VCaP (cell line): ENCODE data around the gene SOX15.

Source experiments
- H3K27ac ChIP-seq: fragments of 450-650 bp; 2 replicates; pipeline ENCODE4 v1.5.1; 2017
- CTCF ChIP-seq: fragments of 450-650 bp; conservative IDR thresholded peaks from 2 replicates; pipeline ENCODE4 v1.5.1; 2017; ENCODE audit warnings: mild to moderate bottlenecking, moderate library complexity

SOX15 gene

DNA sequence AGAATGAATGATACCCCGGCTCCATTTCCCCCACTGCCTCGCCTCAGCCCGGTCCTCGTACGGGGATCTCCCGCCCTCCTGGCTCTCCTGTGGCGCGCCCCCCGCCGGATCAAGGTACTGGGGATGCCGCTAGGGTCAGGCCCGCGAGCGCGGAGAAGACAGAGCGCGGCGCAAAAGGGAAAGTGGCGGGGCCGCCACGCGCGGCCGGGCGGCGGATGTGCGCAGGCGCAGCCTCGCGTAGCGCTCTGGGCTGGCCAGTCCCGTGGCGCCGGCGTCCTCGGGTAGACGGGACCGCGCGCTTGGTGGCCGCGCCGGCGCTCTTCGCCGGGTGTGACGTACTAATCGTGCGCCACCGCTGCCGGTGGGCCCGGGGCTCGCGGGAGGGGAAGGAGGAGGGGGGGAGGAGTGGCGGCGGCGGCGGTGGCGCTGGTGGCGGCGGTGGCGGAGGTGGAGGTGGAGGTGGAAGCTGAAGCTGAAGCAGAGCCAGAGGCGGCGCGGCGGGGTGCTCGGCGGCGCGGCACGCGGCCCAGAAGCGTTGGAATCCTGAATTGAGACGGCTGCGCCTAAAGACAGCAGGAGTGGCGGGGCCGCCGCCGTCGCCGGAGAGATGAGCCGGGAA is 28.2 kb downstream of the SOX15 start, which contains the start of gene SENP3:
TSS of gene SENP3 (plus strand) at position 331 of the 619 bp plus-strand sequence. CDS start 1,158 bp downstream, outside the sequence.
- TF ChIP-seq CTCF = no peak
- H3K27ac ChIP-seq = peak within 1 kb of the TSS; percentile 87

GRCh38 chr17:7561028-7561575 is 28.8 kb downstream of the SOX15 start:
- peak; percentile 83 for TF ChIP-seq CTCF
- peak overlapping the region; percentile 87 for H3K27ac ChIP-seq

DNA sequence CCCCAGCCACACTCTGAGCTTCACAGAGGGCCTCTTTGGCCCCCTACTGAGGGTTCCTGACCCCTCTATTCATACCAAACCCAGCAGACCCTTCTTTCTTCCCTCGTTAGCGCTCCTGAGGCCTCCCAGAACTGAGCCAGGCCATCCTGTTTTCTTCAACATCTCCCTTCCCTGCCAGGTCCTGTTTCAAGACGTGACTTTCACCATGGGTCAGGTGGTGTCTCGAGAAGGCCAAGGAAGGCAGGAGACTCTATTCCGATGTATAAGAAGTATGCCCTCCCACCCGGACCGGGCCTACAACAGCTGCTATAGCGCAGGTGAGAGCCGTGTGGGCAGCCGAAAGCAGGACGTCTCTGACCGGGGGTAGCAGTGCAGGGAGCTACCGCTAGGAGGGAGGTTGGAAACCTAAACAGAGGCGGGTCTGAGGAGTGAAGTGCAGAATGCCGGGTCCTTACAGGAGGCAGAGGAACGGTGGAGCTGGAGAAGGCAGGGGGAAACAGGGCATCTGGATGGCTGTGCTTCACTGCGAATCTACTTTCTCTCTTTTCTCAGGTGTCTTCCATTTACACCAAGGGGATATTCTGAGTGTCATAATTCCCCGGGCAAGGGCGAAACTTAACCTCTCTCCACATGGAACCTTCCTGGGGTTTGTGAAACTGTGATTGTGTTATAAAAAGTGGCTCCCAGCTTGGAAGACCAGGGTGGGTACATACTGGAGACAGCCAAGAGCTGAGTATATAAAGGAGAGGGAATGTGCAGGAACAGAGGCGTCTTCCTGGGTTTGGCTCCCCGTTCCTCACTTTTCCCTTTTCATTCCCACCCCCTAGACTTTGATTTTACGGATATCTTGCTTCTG is 29.5 kb downstream of the SOX15 start:
- H3K27ac ChIP-seq = peak overlapping the region; percentile 87
- no peak for TF ChIP-seq CTCF

DNA sequence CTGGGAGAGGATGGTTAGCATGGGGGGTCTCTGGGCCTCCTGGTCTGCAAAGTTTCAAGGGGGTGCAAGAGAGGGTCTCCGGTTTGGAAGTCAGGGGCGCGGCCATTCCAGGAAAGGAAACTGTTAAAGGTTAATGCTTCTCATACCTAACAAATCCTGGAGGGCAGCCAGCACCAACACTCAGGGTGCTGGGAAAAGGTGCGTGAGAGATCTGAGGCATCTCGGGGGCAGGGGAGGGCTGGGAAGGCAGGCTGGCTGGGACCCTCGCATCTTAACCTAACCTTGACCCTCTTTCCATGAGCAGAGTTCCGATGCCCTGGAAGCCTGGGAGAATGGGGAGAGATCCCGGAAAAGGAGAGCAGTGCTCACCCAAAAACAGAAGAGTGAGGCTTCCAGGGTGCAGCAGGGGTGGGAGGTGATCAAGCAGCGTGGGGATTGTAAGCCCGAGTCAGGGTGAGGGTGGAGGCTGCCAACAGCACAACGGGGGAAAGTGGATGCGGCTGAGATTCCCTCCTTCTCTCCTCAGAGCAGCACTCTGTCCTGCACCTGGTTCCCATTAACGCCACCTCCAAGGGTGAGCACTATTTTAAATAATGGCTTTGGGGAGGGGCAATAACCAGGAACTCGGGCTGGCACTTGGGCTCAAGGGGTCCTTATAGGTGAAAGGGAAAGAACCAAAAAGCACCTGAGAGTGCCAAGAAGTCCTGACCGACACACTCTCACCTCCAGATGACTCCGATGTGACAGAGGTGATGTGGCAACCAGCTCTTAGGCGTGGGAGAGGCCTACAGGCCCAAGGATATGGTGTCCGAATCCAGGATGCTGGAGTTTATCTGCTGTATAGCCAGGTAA is 30.3 kb downstream of the SOX15 start:
- TF ChIP-seq CTCF = no peak
- H3K27ac ChIP-seq = peak overlapping the region; percentile 87

DNA sequence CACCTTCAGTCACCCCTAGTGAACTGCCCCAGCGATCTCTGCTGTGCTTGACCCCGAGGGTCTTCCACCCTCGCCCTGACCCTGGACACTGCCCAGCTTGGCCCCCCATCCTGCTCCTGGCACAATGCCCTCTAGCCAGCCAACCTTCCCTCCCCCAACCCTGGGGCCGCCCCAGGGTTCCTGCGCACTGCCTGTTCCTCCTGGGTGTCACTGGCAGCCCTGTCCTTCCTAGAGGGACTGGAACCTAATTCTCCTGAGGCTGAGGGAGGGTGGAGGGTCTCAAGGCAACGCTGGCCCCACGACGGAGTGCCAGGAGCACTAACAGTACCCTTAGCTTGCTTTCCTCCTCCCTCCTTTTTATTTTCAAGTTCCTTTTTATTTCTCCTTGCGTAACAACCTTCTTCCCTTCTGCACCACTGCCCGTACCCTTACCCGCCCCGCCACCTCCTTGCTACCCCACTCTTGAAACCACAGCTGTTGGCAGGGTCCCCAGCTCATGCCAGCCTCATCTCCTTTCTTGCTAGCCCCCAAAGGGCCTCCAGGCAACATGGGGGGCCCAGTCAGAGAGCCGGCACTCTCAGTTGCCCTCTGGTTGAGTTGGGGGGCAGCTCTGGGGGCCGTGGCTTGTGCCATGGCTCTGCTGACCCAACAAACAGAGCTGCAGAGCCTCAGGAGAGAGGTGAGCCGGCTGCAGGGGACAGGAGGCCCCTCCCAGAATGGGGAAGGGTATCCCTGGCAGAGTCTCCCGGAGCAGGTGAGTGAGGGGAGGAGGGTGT is 31.2 kb downstream of the SOX15 start, which contains the start of gene TNFSF13:
TSS of gene TNFSF13 (plus strand) at position 207 of the 776 bp plus-strand sequence. CDS start at position 497, 290 bp downstream.
- TF ChIP-seq CTCF = no peak
- peak within 1 kb of the TSS; percentile 87 for H3K27ac ChIP-seq

DNA sequence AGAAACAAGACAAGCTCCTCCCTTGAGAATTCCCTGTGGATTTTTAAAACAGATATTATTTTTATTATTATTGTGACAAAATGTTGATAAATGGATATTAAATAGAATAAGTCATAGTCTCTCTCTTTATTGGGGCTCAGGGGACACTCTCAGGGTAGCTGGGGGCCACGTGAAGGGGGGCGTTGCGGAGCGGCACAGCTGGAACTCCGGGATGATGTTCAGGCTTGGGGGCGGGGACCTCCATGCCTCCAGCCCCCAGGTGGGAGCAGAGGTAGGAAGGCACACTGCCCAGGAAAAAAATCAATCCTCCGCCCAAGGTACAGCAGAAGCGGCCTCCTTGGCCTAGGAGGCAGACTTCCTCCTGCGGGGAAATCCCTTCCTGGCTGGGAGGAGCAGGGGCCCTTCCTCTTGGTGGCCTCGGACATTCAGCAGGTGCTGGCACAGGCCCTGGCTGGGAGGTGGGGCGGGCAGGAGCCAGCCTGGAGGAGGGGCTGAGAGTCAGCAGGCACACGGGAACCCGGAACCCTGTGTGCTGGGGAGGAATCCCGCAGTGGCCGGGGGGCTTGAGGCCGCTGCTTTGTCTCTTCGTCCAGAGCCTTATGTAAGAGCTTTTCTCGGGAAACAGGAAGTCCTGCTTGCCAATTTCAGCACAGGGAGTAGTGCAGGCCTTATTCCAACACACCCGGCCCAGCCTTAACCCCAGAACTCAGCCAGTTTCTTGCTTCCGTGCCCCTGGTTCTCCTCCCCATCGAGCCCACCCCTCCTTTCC is 31.9 kb downstream of the SOX15 start:
- no peak for TF ChIP-seq CTCF
- H3K27ac ChIP-seq = peak overlapping the region; percentile 87
